ENCODE data around the gene GPC3.

GPC3 gene

GRCh38 chrX:133749951-133750350 is 235.4 kb downstream of the GPC3 start:
- no peak overlapping the region for H3K4me3 ChIP-seq (ENCODE audit: low read depth, low read length)
- DNase-seq (ENCODE audit: low read depth), result no peak
- TF ChIP-seq CTCF (IDR thresholded peaks at IDR 0.05; ENCODE audit: low read depth, low read length, missing control alignments), result no peak
- in situ Hi-C loops (cut with HindIII; ENCODE audit: low sequenced_read_pairs), result no loop called here

- no peak overlapping the region for H3K4me3 ChIP-seq (ENCODE audit: low read depth, low read length)
- in situ Hi-C loops (cut with HindIII; ENCODE audit: low sequenced_read_pairs), result no loop called here
- TF ChIP-seq CTCF (IDR thresholded peaks at IDR 0.05; ENCODE audit: low read depth, low read length, missing control alignments), result no peak
- DNase-seq (ENCODE audit: low read depth), result no peak
Observed at GRCh38 chrX:133749370-133749769, 236.0 kb downstream of the GPC3 start.

- TF ChIP-seq CTCF (IDR thresholded peaks at IDR 0.05; ENCODE audit: low read depth, low read length, missing control alignments), result no peak
- no peak for DNase-seq (ENCODE audit: low read depth)
- no peak overlapping the region for H3K4me3 ChIP-seq (ENCODE audit: low read depth, low read length)
- in situ Hi-C loops (cut with HindIII; ENCODE audit: low sequenced_read_pairs), result no loop called here
Observed at GRCh38 chrX:133747196-133747595, 238.2 kb downstream of the GPC3 start.

GRCh38 chrX:133746593-133746992 is 238.8 kb downstream of the GPC3 start:
- in situ Hi-C loops (cut with HindIII; ENCODE audit: low sequenced_read_pairs), result no loop called here
- no peak overlapping the region for H3K4me3 ChIP-seq (ENCODE audit: low read depth, low read length)
- no peak for DNase-seq (ENCODE audit: low read depth)
- no peak for TF ChIP-seq CTCF (IDR thresholded peaks at IDR 0.05; ENCODE audit: low read depth, low read length, missing control alignments)

GRCh38 chrX:133745349-133745748 is 240.0 kb downstream of the GPC3 start:
- H3K4me3 ChIP-seq (ENCODE audit: low read depth, low read length), result no peak overlapping the region
- in situ Hi-C loops (cut with HindIII; ENCODE audit: low sequenced_read_pairs), result no loop called here
- no peak for DNase-seq (ENCODE audit: low read depth)
- no peak for TF ChIP-seq CTCF (IDR thresholded peaks at IDR 0.05; ENCODE audit: low read depth, low read length, missing control alignments)

GRCh38 chrX:133742602-133743305 is 242.6 kb downstream of the GPC3 start:
- in situ Hi-C loops (cut with HindIII; ENCODE audit: low sequenced_read_pairs), result no loop called here
- TF ChIP-seq CTCF (IDR thresholded peaks at IDR 0.05; ENCODE audit: low read depth, low read length, missing control alignments), result no peak
- H3K4me3 ChIP-seq (ENCODE audit: low read depth, low read length), result no peak overlapping the region
- no peak for DNase-seq (ENCODE audit: low read depth)

Measured in astrocyte of the cerebellum (primary cell).